ENCODE data around the gene PCMTD2. TPM values are rescaled to one million over a fixed set of nuclear protein-coding genes. Genes with fewer than 3 reads are reported as not detected.
A peak's percentile ranks its signal among the peaks of the same experiment; 100 is the strongest.

PCMTD2 gene
- total and polyA plus RNA-seq, 2 of the 13 experiments (the other 11 are each of a cell fraction or from before 2014, with no cell fraction given) = 47.0 to 76.9 TPM

DNA sequence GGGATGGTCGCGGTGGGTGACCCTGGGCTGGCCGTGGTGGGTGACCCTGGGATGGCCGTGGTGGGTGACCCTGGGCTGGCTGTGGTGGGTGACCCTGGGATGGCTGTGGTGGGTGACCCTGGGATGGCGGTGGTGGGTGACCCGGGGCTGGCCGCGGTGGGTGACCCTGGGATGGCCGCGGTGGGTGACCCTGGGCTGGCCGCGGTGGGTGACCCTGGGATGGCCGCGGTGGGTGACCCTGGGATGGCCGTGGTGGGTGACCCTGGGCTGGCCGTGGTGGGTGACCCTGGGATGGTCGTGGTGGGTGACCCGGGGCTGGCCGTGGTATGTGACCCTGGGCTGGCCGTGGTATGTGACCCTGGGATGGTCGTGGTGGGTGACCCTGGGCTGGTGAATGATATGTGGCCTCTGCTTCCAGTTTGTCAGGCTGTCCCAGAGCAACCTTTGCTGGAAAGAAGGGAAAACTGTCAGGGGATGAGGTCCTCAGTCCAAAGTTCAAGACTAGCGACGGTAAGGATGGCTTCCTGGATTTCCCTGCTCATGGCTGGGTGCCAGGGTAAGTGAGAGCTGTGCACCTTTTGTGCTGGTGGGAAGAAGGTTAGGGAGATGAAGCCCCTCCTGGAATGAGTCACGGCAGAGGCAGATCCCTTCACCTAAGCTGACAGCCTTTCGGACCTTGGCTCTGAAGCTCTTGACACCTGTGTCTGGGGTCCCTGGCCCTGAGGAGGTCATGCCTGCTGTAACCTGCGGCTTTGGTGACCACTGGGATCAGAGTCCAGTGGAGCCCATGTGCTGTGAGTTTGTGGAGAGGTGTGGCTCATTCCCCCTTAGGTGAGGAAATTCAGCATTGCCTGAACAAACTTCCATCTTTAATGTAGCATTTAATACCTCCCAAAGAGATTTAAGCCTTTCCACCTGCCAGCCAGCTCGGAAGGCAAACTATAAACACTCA, 19.1 kb upstream of the PCMTD2 start (continued):
- TF ChIP-seq, protein P1, sequence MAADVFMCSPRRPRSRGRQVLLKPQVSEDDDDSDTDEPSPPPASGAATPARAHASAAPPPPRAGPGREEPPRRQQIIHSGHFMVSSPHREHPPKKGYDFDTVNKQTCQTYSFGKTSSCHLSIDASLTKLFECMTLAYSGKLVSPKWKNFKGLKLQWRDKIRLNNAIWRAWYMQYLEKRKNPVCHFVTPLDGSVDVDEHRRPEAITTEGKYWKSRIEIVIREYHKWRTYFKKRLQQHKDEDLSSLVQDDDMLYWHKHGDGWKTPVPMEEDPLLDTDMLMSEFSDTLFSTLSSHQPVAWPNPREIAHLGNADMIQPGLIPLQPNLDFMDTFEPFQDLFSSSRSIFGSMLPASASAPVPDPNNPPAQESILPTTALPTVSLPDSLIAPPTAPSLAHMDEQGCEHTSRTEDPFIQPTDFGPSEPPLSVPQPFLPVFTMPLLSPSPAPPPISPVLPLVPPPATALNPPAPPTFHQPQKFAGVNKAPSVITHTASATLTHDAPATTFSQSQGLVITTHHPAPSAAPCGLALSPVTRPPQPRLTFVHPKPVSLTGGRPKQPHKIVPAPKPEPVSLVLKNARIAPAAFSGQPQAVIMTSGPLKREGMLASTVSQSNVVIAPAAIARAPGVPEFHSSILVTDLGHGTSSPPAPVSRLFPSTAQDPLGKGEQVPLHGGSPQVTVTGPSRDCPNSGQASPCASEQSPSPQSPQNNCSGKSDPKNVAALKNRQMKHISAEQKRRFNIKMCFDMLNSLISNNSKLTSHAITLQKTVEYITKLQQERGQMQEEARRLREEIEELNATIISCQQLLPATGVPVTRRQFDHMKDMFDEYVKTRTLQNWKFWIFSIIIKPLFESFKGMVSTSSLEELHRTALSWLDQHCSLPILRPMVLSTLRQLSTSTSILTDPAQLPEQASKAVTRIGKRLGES (CRISPR knock-in tag; IDR thresholded peaks at IDR 0.05; ENCODE audit: borderline replicate concordance) = no peak
- no peak for TF ChIP-seq NPAS2 (CRISPR knock-in tag; IDR thresholded peaks at IDR 0.05; ENCODE audit: borderline replicate concordance)
- no peak for TF ChIP-seq ZNF501 (CRISPR knock-in tag; IDR thresholded peaks at IDR 0.05)
- peak; percentile 71; the same call in 1 of the 2 replicates for TF ChIP-seq ZNF605 (CRISPR knock-in tag; IDR thresholded peaks at IDR 0.05)
- peak; percentile 56 to 58; a peak in 3 of 4 replicates for TF ChIP-seq EP300 (IDR thresholded peaks at IDR 0.05; ENCODE audit: low read depth in 2 of 2, low read length in 2 of 2)
- TF ChIP-seq EP300 (CRISPR knock-in tag; IDR thresholded peaks at IDR 0.05; ENCODE audit: borderline replicate concordance) = 0 out of 2 replicates have a peak, but pooled peaks have one; percentile 51
- peak; percentile 47; the same call in 1 of the 2 replicates for TF ChIP-seq MEF2D (CRISPR knock-in tag; IDR thresholded peaks at IDR 0.05)
- TF ChIP-seq, protein P2, sequence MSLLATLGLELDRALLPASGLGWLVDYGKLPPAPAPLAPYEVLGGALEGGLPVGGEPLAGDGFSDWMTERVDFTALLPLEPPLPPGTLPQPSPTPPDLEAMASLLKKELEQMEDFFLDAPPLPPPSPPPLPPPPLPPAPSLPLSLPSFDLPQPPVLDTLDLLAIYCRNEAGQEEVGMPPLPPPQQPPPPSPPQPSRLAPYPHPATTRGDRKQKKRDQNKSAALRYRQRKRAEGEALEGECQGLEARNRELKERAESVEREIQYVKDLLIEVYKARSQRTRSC (CRISPR knock-in tag; IDR thresholded peaks at IDR 0.05; ENCODE audit: low read depth) = 0 out of 2 replicates have a peak, but pooled peaks have one; percentile 28
- 0 out of 2 replicates have a peak, but pooled peaks have one; percentile 21 for TF ChIP-seq WIZ (CRISPR knock-in tag; IDR thresholded peaks at IDR 0.05)
- no peak for TF ChIP-seq ZNF549 (CRISPR knock-in tag; IDR thresholded peaks at IDR 0.05)
- TF ChIP-seq, protein P3, sequence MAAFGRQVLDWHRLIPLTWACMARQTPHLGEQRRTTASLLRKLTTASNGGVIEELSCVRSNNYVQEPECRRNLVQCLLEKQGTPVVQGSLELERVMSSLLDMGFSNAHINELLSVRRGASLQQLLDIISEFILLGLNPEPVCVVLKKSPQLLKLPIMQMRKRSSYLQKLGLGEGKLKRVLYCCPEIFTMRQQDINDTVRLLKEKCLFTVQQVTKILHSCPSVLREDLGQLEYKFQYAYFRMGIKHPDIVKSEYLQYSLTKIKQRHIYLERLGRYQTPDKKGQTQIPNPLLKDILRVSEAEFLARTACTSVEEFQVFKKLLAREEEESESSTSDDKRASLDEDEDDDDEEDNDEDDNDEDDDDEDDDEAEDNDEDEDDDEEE (CRISPR knock-in tag; IDR thresholded peaks at IDR 0.05) = no peak
- TF ChIP-seq ZMAT3 (CRISPR knock-in tag; conservative IDR thresholded peaks at IDR 0.05) = no peak
- TF ChIP-seq, protein P4, sequence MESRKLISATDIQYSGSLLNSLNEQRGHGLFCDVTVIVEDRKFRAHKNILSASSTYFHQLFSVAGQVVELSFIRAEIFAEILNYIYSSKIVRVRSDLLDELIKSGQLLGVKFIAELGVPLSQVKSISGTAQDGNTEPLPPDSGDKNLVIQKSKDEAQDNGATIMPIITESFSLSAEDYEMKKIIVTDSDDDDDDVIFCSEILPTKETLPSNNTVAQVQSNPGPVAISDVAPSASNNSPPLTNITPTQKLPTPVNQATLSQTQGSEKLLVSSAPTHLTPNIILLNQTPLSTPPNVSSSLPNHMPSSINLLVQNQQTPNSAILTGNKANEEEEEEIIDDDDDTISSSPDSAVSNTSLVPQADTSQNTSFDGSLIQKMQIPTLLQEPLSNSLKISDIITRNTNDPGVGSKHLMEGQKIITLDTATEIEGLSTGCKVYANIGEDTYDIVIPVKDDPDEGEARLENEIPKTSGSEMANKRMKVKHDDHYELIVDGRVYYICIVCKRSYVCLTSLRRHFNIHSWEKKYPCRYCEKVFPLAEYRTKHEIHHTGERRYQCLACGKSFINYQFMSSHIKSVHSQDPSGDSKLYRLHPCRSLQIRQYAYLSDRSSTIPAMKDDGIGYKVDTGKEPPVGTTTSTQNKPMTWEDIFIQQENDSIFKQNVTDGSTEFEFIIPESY (CRISPR knock-in tag; IDR thresholded peaks at IDR 0.05) = no peak; the same call in none of the 2 replicates
- TF ChIP-seq, protein P5, sequence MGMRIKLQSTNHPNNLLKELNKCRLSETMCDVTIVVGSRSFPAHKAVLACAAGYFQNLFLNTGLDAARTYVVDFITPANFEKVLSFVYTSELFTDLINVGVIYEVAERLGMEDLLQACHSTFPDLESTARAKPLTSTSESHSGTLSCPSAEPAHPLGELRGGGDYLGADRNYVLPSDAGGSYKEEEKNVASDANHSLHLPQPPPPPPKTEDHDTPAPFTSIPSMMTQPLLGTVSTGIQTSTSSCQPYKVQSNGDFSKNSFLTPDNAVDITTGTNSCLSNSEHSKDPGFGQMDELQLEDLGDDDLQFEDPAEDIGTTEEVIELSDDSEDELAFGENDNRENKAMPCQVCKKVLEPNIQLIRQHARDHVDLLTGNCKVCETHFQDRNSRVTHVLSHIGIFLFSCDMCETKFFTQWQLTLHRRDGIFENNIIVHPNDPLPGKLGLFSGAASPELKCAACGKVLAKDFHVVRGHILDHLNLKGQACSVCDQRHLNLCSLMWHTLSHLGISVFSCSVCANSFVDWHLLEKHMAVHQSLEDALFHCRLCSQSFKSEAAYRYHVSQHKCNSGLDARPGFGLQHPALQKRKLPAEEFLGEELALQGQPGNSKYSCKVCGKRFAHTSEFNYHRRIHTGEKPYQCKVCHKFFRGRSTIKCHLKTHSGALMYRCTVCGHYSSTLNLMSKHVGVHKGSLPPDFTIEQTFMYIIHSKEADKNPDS (CRISPR knock-in tag; IDR thresholded peaks at IDR 0.05) = peak; percentile 35; the same call in 1 of the 2 replicates
- TF ChIP-seq ZSCAN9 (CRISPR knock-in tag; IDR thresholded peaks at IDR 0.05; ENCODE audit: borderline replicate concordance) = 0 out of 2 replicates have a peak, but pooled peaks have one; percentile 58
- no peak for TF ChIP-seq ZNF75D (CRISPR knock-in tag; IDR thresholded peaks at IDR 0.05; ENCODE audit: borderline replicate concordance)
- no peak for TF ChIP-seq ZNF780A (CRISPR knock-in tag; IDR thresholded peaks at IDR 0.05)
- no peak for TF ChIP-seq RARG (CRISPR knock-in tag; IDR thresholded peaks at IDR 0.05; ENCODE audit: low read depth)
